Stimulated activated CD8-positive, alpha-beta memory T cell treated with anti-CD3 and anti-CD28 coated beads, Interleukin-12 subunit alpha, Interleukin-12 subunit beta, amount 100 ng/mL, for 24 hours (primary cell): Measurements from ENCODE around the gene CCT3.

ENCODE experiments used
- DNase-seq: peaks from one replicate; pipeline ENCODE4 v3.0.0-alpha.2; 2020; ENCODE audit errors: extremely low read depth

CCT3 gene

GRCh38 chr1:156281281-156281680 is 56.8 kb downstream of the CCT3 start:
- no peak for DNase-seq

- DNase-seq, result no peak
Measured at GRCh38 chr1:156279837-156280236, 58.3 kb downstream of the CCT3 start.

GRCh38 chr1:156276966-156277381 is 61.1 kb downstream of the CCT3 start:
- DNase-seq, result no peak

DNA sequence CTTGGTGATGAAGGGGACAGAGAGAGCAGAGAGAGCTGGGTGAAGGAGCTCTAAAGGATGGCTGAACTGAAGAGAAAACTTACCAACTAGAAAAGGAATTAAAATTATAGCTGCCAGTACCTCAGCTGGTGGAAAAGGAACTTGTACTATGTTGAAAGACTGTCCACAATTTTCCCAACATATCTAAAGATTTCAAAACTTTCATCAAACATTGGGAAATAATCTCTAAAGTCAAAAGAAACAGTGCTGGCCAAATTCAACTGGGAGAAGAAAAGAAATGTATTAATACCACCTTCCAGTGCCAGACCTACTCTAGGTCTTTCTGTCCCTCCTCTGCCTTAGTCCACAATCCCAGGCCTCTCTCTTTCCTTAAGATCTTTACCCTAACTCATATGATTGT is 61.6 kb downstream of the CCT3 start:
- DNase-seq, result no peak

- no peak for DNase-seq
Measured at GRCh38 chr1:156270314-156270713, 67.8 kb downstream of the CCT3 start.

DNA sequence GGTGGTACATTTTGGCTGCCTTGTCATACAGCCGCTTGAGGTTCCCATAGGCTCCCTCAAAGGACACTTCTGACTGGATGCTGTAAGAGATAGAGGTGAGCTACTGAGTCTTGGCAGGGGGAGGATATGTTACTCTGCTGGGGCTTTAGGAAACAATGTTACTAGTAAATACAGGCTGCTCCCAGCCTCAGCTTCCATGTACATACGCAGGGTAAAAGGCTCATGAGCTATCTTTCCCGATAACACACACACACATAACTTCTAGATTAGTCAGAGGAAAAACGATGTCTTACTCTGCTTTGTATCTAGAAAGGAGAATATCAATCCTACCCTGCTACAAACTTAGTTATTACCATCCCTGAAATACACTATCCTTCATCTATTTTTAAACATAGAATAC is 69.8 kb downstream of the CCT3 start:
- DNase-seq, result no peak

DNA sequence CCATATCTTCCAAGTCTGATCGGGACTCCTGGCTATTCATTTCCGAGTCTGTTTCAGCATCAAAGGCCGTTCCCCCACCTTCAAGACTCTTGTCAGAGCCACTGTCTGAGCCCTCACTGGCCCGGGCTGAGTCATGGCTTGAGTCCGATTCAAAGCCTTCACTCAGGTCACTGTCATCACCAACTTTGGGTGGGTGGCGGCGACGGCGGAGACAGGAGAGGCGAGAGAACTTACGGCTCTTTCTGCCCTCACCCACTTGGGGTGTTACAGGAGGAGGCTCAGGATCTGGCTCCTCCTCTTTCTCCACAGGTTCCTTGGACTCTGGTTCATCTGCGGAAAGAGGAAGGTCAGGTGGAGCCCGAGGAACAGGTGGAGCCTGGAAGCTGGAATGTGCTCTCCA is 72.0 kb downstream of the CCT3 start:
- DNase-seq, result no peak

- no peak for DNase-seq
Measured at GRCh38 chr1:156263288-156263655, 74.8 kb downstream of the CCT3 start.

GRCh38 chr1:156262461-156263287 is 75.4 kb downstream of the CCT3 start:
- no peak for DNase-seq

DNA sequence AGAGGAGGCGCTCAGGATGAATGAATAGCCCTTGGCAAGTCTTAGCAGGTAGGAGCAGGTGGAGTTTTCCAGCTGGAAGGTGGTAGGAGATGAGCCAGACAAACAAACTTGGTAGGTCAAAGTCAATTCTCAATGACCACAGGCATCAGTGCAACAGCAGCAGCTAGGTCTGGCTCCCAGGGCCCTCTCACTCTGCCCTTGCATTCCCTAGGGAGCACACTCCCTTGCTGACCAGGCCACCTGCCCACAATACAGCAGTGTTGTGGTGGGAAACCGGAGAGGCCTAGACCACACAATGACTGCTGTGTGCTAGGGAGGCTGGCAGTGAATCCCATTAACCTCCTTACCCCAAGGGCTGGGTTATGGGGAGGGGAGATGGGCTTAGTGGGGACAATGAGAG is 77.2 kb downstream of the CCT3 start:
- no peak for DNase-seq

DNA sequence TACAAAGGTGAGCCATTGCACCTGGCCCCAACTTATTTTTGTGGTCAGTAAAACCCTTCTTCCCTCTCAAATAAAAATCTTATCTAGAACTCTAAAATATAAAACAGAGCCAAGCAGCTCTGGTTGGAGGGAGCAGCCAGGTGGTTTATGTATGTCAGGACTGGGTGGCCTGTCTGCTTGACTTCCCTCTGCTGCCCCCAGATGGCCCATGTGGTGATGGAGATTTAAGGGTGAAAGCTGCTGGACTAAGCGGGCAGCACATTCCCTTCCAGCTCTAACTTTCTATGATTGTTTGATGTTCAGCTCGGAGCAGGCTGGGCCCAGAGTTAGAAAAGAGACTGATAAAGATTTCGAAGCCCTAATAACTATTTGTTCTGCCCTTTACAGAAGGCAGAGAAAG is 78.3 kb downstream of the CCT3 start:
- no peak for DNase-seq
